ENCODE results near the gene CLCN5. TPM values are rescaled to one million over a fixed set of nuclear protein-coding genes. Genes with fewer than 3 reads are reported as not detected.

Gene CLCN5
- total RNA-seq, 1 donor from 2014 or later: 4.9 TPM

DNA sequence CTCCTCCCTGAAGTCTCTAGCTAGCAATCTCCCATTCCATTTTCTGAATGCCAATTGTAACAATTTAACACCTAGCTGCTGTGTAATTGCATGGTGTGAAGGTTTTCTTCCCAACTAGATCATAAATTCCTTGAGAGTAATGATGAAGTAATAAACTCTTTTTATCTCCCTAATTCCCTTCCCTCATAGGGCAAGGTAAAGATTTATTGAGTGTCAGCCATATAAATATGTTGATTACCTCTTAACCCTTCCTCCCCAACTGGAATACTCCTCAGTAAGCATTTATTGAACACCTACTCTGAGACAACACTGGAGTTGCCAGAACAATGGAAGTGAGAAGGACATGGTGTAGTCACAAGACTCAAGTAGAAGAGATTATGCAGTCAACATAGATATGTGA, 112.7 kb downstream of the CLCN5 start:
- intact Hi-C loops (cut with DNase I): no loop called here
- no peak for TF ChIP-seq POLR2AphosphoS5 (IDR thresholded peaks at IDR 0.05; ENCODE audit: insufficient read depth in 1 of 2, low read depth in 1 of 2)
- no peak for TF ChIP-seq POLR2A (IDR thresholded peaks at IDR 0.05)
- TF ChIP-seq, protein P1, sequence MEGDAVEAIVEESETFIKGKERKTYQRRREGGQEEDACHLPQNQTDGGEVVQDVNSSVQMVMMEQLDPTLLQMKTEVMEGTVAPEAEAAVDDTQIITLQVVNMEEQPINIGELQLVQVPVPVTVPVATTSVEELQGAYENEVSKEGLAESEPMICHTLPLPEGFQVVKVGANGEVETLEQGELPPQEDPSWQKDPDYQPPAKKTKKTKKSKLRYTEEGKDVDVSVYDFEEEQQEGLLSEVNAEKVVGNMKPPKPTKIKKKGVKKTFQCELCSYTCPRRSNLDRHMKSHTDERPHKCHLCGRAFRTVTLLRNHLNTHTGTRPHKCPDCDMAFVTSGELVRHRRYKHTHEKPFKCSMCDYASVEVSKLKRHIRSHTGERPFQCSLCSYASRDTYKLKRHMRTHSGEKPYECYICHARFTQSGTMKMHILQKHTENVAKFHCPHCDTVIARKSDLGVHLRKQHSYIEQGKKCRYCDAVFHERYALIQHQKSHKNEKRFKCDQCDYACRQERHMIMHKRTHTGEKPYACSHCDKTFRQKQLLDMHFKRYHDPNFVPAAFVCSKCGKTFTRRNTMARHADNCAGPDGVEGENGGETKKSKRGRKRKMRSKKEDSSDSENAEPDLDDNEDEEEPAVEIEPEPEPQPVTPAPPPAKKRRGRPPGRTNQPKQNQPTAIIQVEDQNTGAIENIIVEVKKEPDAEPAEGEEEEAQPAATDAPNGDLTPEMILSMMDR (IDR thresholded peaks at IDR 0.05): no peak
- DNase-seq (ENCODE audit: extremely low spot score in 2 of 2): no peak
- no peaks in the 10 kb centered on the region for H3K36me3 ChIP-seq
- no peaks in the 10 kb centered on the region for H3K27me3 ChIP-seq
- H3K9me3 ChIP-seq: no peaks in the 10 kb centered on the region
- H3K27ac ChIP-seq: no peak overlapping the region
- no peaks in the 10 kb centered on the region for H3K4me1 ChIP-seq
- no peak overlapping the region for H3K4me3 ChIP-seq

DNA sequence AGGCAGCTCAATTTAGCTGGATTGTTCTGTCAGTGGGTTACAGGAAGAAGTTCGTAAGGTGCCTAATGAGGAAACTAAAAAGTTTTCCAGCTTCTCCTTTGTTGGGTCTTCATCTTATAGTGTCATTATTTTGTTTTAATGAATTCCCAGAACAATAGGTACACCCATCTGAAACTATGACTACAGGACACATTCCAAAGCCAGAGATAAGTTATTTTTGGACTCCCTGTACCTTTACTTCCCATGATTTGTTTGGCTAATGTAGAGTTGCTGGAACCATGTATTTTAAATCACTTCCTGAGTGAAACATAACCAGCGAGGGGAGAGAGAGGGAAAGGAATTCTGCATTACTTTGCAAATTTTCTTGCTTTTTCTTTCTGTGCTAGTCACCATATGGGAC, 114.0 kb downstream of the CLCN5 start:
- Histone ChIP-seq H3K4me3 (no peak overlapping the region), H3K36me3 (no peaks in the 10 kb centered on the region), H3K9me3 (no peaks in the 10 kb centered on the region), H3K27ac (no peak overlapping the region), H3K27me3 (no peaks in the 10 kb centered on the region), H3K4me1 (no peaks in the 10 kb centered on the region)
- DNase-seq (ENCODE audit: extremely low spot score in 2 of 2): no peak
- TF ChIP-seq, protein P1 (IDR thresholded peaks at IDR 0.05): no peak
- TF ChIP-seq POLR2AphosphoS5 (IDR thresholded peaks at IDR 0.05; ENCODE audit: insufficient read depth in 1 of 2, low read depth in 1 of 2) (no peak), POLR2A (IDR thresholded peaks at IDR 0.05) (no peak)
- intact Hi-C loops (cut with DNase I): no loop called here

DNA sequence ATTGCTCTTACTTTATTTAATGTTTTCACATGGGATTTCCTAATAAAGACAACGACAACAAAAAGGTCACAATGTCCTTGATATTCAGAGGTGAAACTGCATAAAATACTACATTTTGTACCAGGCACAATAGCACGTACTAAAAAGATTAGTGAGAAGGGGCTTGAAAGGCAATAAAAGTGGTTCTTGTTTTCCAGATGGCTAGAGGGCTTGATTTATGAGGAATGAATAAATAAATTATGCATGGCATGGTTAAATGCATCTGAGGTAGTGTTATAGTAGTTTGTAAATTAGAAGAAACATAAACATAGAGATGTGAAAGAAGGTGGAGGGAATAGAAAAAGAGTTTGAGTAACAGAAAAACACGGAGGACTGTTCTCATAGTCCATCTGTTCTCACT, 123.4 kb downstream of the CLCN5 start:
- DNase-seq (ENCODE audit: extremely low spot score in 2 of 2): no peak
- intact Hi-C loops (cut with DNase I): no loop called here
- Histone ChIP-seq H3K36me3 (no peaks in the 10 kb centered on the region), H3K9me3 (no peaks in the 10 kb centered on the region), H3K4me3 (no peak overlapping the region), H3K27ac (no peak overlapping the region), H3K27me3 (no peaks in the 10 kb centered on the region), H3K4me1 (no peaks in the 10 kb centered on the region)
- TF ChIP-seq POLR2AphosphoS5 (IDR thresholded peaks at IDR 0.05; ENCODE audit: insufficient read depth in 1 of 2, low read depth in 1 of 2) (no peak), POLR2A (IDR thresholded peaks at IDR 0.05) (no peak)
- TF ChIP-seq, protein P1 (IDR thresholded peaks at IDR 0.05): no peak

DNA sequence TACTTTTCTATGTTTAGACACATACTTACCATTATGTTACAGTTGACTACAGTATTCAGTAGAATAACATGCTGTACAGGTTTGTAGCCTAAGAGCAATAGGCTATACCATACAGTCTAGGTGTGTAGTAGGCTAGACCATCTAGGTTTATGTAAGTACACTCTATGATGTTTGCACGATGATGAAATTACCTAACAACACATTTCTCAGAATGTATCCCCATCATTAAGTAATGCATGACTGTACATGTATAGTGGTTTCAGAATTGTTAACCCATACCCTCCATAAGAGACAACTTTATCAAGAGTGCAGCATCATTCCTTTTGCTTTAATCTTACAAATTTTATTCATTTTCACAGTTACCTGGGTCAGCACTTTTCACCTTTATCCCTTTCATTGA, 126.8 kb downstream of the CLCN5 start:
- H3K36me3 ChIP-seq: no peaks in the 10 kb centered on the region
- intact Hi-C loops (cut with DNase I): no loop called here
- H3K9me3 ChIP-seq: no peaks in the 10 kb centered on the region
- no peak for DNase-seq (ENCODE audit: extremely low spot score in 2 of 2)
- no peak overlapping the region for H3K27ac ChIP-seq
- H3K4me1 ChIP-seq: no peaks in the 10 kb centered on the region
- TF ChIP-seq POLR2AphosphoS5 (IDR thresholded peaks at IDR 0.05; ENCODE audit: insufficient read depth in 1 of 2, low read depth in 1 of 2) (no peak), POLR2A (IDR thresholded peaks at IDR 0.05) (no peak)
- TF ChIP-seq, protein P1 (IDR thresholded peaks at IDR 0.05): no peak
- no peaks in the 10 kb centered on the region for H3K27me3 ChIP-seq
- H3K4me3 ChIP-seq: no peak overlapping the region

DNA sequence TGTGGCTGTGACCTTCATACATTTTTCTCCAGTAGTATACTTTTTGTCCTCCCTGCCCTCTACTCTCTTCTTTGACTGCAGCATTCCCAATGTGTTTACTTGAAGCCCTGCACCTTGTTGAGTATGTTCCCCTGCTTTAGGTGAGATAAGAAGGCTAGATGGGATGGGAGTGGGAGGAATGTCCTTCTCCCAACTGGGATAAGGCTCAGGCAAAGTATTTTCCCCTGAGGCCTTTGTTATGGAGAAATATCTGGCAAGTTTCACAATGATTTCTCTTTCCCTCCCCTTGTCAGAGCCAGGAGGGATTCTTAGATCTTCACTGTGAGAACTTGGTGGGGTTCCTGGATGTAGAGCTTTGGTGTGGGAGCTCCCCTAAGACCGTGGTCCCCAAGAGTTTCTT, 131.8 kb downstream of the CLCN5 start:
- H3K4me3 ChIP-seq: no peak overlapping the region
- intact Hi-C loops (cut with DNase I): no loop called here
- TF ChIP-seq, protein P1 (IDR thresholded peaks at IDR 0.05): no peak
- TF ChIP-seq POLR2AphosphoS5 (IDR thresholded peaks at IDR 0.05; ENCODE audit: insufficient read depth in 1 of 2, low read depth in 1 of 2) (no peak), POLR2A (IDR thresholded peaks at IDR 0.05) (no peak)
- no peaks in the 10 kb centered on the region for H3K36me3 ChIP-seq
- no peak for DNase-seq (ENCODE audit: extremely low spot score in 2 of 2)
- H3K9me3 ChIP-seq: no peaks in the 10 kb centered on the region
- no peak overlapping the region for H3K27ac ChIP-seq
- no peaks in the 10 kb centered on the region for H3K27me3 ChIP-seq
- H3K4me1 ChIP-seq: no peaks in the 10 kb centered on the region
